DMS153 treated with DMSO at 0.1 percent for 48 hours (cell line): ENCODE results near the gene PDCD7.

Source experiments
- DNase-seq: peaks from one replicate; lab custom pipeline; 2025; ENCODE audit not compliant: unreplicated experiment; lab: John Stamatoyannopoulos, UW

Gene PDCD7

GRCh38 chr15:65092911-65093792 is 40.5 kb downstream of the PDCD7 start:
- no peak for DNase-seq

DNA sequence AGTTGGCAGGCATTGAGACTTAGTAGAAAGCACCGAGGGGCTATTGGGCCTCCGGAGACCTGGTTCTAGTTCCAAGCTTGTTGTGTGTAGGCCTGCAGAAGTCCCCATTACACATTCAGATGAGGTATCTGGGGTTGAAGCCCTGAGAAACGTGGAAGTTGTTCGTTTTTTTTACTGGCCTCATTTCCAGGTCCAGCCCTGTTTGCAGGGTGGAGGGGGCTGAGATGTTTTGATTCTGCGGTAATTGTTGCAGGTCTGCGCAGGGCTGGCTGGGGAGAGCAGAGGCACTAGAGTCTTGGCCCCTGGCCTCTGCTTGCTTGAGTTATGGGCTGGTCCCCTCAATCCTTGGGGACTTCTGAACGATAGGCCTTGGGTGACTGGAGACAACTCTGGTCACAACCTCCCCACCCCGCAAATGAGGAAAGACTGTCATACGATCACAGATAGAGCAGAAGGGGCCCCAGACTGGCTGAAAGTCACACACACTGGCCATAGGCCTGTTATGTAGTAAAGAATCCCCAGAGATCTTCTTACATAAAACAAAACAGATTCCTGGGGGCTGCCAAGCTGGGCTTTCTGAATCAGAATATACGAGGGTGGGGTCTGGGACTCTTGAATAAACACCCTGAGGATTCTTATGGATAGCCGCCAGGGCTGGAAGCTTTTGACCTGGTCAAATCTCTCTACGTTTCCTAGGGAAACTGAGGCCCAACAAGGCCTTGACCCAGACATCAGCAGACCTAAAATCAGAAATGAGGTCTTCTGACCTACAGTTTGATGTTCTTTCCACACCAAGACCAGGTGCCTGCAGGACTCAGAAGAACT is 41.5 kb downstream of the PDCD7 start:
- no peak for DNase-seq

DNA sequence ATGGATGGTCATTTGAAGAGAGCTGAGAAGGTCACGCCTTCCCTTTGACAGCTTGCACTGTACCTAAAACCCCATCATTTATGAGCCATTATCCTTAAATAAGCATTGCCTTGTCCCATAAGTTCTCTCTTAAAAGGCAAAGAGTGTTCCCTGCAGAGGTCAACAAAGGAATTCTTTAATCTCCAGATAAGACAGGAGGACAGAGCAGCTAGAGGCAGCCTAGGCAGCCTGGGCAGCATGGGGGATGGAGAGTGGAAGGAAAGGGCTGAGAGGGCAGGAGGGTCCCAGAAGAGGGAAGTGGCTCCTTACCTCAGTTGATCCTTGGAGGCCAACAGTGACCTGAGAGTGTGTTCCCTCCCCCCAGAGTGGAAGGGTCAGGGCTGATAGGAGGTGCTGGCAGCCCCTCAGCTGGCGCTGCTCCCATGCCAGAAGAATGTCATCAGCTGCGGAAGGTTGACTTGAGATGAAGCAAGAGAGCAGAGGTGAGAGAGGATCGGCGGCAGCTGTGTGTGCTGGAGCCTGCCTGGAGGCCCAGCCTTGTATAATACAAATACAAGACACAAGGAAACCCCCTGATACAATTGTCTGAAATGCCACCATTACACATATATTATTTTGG is 44.3 kb downstream of the PDCD7 start:
- DNase-seq = no peak

- DNase-seq = no peak
These were observed 45.0 kb downstream of the PDCD7 start for GRCh38 chr15:65088643-65089021.

GRCh38 chr15:65087873-65088642 is 45.5 kb downstream of the PDCD7 start:
- DNase-seq = no peak

DNA sequence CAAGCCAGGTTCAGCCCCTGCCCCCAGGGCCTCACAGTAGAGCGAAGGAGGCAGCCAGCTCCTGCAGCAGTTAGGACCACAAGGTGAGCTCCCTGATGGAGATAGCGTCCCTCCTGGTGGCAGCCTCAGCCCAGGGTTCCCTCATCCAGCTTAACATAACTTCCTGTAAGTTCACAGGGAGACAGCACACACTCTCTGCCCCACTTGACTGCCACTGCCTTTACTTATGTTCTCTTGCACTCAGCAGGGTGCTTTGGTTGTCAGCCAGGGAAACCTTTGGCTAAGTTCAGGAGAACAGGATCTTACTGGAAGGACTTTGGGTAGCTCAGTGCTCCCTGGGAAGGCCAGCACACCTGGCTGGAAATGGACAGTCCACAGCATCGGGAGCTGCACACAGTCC is 46.2 kb downstream of the PDCD7 start:
- no peak for DNase-seq

- no peak for DNase-seq
These were observed 46.9 kb downstream of the PDCD7 start for GRCh38 chr15:65086680-65087111.

- DNase-seq = no peak
These were observed 47.5 kb downstream of the PDCD7 start for GRCh38 chr15:65085990-65086679.

GRCh38 chr15:65085207-65085753 is 48.3 kb downstream of the PDCD7 start:
- no peak for DNase-seq

- no peak for DNase-seq
These were observed 49.0 kb downstream of the PDCD7 start for GRCh38 chr15:65084500-65085206.

DNA sequence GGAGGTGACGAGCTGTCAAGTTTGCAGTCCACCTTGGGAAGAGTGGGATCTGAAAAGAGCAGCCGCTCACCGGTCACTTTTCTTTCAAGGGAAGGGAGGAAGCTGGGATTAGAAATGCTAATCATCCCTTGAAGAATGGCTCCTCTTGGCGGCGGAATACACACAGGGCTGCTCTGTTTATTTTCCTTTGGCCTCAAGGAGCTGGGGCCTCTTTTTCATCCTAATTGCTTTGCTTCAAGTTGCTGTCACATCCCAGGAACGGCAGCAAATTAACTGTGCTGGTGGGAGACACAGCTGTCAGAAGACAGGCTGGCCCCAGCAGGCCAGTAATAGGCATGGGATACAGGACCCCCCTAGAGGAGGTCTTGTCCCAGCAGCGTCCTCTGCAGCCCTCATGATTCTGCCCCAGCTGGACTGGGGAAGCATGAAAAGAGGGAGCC is 50.3 kb downstream of the PDCD7 start:
- DNase-seq = no peak

GRCh38 chr15:65082303-65082953 is 51.2 kb downstream of the PDCD7 start:
- no peak for DNase-seq

- no peak for DNase-seq
These were observed 51.9 kb downstream of the PDCD7 start for GRCh38 chr15:65081758-65082157.

GRCh38 chr15:65081270-65081669 is 52.3 kb downstream of the PDCD7 start:
- DNase-seq = no peak

DNA sequence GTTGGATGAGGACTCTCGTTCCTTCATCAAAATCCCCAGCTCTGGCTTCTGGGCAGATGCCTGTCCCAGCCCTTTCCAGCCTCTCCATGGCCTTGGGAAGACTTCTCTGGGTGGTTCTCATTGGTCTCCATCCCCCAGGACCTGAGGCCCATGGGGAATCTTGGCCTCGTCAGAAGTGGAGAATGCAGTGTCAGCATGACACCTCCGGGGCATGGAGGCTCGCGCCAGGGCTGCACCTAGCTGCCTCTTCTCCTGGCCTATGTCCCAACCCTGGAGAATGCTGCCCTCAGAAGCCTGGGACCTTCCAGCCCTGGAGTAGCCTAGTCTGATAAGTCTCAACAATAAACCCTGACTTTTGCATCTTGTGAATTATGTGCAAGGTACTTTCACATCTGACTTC is 54.0 kb downstream of the PDCD7 start:
- DNase-seq = no peak

DNA sequence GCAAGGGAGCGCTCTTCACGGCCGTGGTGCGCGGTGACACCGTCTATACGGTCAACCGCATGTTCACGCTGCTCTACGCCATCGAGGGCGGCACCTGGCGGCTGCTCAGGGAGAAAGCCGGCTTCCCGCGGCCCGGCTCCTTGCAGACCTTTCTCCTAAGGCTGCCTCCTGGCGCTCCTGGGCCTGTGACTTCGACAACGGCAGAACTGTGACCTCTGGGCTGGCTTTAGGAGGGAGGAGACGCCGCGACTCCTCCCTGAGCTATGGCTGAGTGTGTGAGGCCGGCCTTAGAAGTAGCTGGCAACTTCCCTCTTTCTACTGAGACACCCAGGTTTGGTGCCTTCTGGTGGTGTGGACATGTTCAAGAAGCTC is 55.6 kb downstream of the PDCD7 start:
- no peak for DNase-seq

- DNase-seq = no peak
These were observed 56.2 kb downstream of the PDCD7 start for GRCh38 chr15:65077291-65077980.
